ENCODE measurements around the gene NDUFA3. TPM values are rescaled to one million over a fixed set of nuclear protein-coding genes. Genes with fewer than 3 reads are reported as not detected.

The NDUFA3 gene
- total RNA-seq, 2 experiments from 2014 or later: 106 to 113 TPM

Other genes starting within 250 kb of the NDUFA3 start
- gene MYADM, start 235.0 kb upstream of the NDUFA3 start, total RNA-seq: 10 to 100 TPM; 40.3 to 45.5 TPM
- not detected for gene PRKCG, start 220.7 kb upstream of the NDUFA3 start, total RNA-seq
- not detected for gene CACNG7, start 193.6 kb upstream of the NDUFA3 start, total RNA-seq
- under 1 TPM in 1 of 2 experiments, not detected in 1; 0.02 TPM for gene CACNG8, start 139.9 kb upstream of the NDUFA3 start, total RNA-seq
- gene CACNG6, start 111.2 kb upstream of the NDUFA3 start, total RNA-seq: not detected
- gene VSTM1, start 39.0 kb upstream of the NDUFA3 start, total RNA-seq: not detected
- not detected for gene TARM1, start 21.5 kb upstream of the NDUFA3 start, total RNA-seq
- gene OSCAR, start 2.1 kb upstream of the NDUFA3 start, total RNA-seq: under 1 TPM; 0.29 to 0.59 TPM
- 10 to 100 TPM; 27.1 to 31.6 TPM for gene TFPT, start 12.8 kb downstream of the NDUFA3 start, total RNA-seq
- 10 to 100 TPM; 74.4 to 74.6 TPM for gene PRPF31, start 12.9 kb downstream of the NDUFA3 start, total RNA-seq
- 10 to 100 TPM; 54.6 to 58.7 TPM for gene CNOT3, start 34.9 kb downstream of the NDUFA3 start, total RNA-seq
- 1 to 10 TPM; 4.7 to 5.3 TPM for gene LENG1, start 56.9 kb downstream of the NDUFA3 start, total RNA-seq
- gene TMC4, start 70.3 kb downstream of the NDUFA3 start, total RNA-seq: under 1 TPM; 0.26 to 0.27 TPM
- 100 to 1,000 TPM; 107 to 112 TPM for gene MBOAT7, start 86.7 kb downstream of the NDUFA3 start, total RNA-seq
- 10 to 100 TPM; 15.5 to 16.3 TPM for gene TSEN34, start 88.5 kb downstream of the NDUFA3 start, total RNA-seq
- gene RPS9, start 98.0 kb downstream of the NDUFA3 start, total RNA-seq: 1,000 to 10,000 TPM; 1,595 to 1,653 TPM
- 1 to 10 TPM in 1 of 2 experiments, under 1 TPM in 1; 0.68 to 1.6 TPM for gene LILRB3, start 120.2 kb downstream of the NDUFA3 start, total RNA-seq
- under 1 TPM in 1 of 2 experiments, not detected in 1; 0.26 TPM for gene LILRA6, start 139.9 kb downstream of the NDUFA3 start, total RNA-seq
- gene LILRB5, start 154.4 kb downstream of the NDUFA3 start, total RNA-seq: not detected
- not detected for gene LILRB2, start 178.3 kb downstream of the NDUFA3 start, total RNA-seq
- gene LILRA5, start 210.3 kb downstream of the NDUFA3 start, total RNA-seq: not detected
- gene LILRA4, start 236.3 kb downstream of the NDUFA3 start, total RNA-seq: not detected